HG03460 (cell line): Measurements from ENCODE around the gene PIAS1.
"Not testable (repeated sequence)": the region's sequence is repeated elsewhere in the genome, so short reads cannot be mapped to it uniquely, and the experiment has no call there.

Experiments used
- ATAC-seq: cut with Tn5 transposase; IDR thresholded peaks from one replicate; pipeline ENCODE4 v1.9.1; 2021; ENCODE audit not compliant: unreplicated experiment

Gene PIAS1

DNA sequence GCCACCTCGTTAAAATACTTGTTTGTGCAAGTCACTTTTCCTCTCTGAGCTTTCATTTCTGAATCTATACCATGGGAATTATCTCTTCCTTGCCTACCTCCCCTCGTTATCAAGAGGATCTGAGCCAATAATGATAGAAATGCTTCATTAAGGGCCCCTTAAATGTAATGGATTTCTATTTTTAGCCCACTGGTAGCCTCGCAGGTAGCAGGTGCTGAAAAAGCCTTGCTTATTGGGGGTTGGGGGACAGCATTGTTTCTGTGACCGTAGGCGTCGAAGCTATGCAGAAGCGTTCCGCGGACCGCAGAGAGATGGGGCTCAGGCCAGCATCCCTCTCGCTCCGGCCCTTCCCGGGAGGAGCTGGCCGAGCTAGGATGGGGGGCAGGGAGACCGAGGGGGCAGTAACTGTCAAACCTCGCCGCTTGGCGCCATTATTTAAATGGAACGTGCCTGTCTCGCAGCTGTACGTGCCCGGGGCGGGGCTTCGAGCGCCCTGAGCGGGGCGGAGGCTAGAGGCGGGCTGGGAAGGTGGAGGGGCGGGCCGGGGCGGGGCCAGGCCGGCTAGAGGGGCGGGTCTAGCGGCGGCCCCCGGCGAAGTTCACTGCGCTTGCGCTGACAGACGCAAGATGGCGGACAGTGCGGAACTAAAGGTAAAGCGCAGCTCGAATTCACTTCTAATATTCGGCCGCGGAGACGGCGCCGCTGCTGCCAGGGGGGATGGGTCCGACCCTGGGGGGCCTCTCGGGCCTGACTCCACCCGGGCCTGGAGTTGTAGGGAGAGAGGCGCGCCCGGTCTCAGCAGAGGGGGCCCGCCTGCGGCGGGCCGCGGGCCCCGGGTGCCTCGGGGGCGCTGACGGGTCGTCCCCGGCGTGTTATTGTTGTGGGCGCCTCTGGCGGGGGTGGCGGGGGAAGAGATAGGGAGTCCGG lies at the start of gene PIAS1:
TSS of gene PIAS1 (plus strand) at position 615 of the 927 bp plus-strand sequence. CDS start at position 627, 12 bp downstream.
- peak; percentile 78 for ATAC-seq

DNA sequence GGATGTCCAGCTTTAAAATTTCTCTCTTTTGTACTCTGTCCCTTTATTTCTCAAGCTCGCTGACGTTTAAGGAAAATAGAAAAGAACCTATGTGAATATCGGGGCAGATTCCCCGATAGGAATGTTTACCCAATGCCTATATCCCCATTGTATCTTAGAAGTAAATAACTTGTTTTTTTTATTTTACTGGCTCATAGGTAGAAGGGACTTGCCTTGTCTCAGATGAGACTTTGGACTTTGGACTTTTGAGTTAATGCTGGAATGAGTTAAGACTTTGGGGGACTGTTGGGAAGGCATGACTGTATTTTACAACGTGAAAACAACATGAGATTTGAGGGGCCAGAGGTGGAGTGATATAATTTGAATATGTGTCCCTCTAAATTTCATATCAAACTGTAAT lies 46.5 kb upstream of the PIAS1 start:
- ATAC-seq: not testable (repeated sequence)

DNA sequence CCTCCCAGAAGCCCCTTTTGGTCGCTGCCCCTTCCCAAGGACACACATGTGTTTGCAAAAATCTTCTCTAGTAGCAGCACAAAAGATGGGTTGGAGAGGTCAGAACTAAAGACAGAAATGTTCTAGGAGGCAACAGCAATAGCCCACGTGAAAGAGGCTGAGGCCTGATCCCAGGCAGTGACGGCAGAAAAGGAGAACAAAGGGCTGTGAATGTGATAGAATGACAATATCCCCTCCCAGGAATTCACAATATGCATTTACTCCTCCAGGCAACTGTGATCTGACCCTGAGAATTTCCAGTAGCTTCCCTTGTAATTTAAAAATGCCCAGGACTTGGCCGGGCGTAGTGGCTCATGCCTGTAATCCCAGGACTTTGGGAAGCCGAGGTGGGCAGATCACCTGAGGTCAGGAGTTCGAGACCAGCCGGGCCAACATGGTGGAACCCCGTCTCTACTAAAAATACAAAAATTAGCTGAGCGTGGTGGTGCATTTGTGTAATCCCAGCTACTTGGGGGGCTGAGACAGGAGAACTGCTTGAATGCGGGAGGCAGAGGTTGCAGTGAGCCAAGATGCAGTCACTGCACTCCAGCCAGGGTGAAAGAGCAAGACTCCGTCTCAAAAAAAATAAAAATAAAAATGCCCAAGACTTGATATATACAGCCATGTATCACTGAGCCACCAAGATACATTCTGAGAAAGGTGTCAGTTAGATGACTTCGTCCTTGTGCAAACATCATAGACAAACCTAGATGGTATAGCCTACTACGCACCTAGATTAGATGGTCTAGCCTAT lies 43.6 kb upstream of the PIAS1 start:
- ATAC-seq: no peak

DNA sequence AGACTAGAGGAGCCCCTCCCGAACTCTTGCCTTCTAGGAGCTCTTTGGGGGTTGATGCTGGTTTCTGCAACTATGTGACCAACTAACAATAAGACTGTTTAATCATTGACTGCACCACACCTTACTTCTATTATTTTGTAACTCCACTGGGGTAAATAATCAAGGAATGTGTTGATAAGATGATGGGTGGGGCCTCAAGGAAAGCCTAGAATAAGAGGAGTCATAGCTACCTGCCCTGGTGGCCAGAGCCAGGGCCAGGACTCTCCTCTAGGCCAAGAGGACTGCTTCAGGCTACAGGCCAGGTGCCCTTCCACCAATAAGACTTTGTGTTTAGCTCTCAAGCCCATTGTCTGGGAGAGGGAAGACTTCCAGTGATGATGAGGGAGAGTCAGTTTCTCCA lies 41.2 kb upstream of the PIAS1 start:
- no peak for ATAC-seq

DNA sequence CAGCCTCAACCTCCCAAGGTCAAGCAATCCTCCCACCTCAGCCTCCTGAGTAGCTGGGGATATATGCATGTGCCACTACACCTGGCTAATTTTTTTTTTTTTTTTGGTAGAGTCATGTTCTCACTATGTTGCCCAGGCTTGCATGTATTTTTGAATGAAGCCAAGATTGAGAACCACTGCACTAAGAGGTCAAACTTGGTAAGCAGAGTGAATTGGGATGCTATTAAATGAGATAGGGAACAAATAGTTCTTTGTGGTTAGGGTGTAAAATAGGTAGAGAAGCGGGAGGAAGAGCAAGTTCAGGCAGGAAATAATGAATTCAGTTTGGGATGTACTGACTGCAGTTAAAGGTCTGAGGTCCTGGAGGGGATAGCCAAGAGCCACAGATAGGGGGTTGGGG lies 39.9 kb upstream of the PIAS1 start:
- no peak for ATAC-seq

DNA sequence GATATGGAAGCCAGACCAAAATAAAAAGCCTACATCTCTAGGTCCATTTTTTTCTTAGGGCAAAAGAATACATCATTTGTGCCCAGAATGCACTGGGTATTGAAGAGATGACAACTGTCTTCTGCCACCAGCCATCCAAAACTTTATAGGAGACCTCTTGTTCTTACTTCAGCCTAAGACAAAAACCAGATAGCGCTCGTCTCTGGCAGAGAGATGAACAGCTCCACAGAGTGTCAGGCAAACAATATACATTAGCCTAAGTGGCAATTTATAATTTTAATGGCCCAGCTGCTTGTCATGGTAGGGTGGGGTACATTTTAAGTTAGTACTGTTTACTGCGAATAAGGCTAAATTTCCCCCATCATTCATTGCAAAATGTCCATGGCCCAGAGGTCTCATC lies 38.9 kb upstream of the PIAS1 start:
- ATAC-seq: no peak

DNA sequence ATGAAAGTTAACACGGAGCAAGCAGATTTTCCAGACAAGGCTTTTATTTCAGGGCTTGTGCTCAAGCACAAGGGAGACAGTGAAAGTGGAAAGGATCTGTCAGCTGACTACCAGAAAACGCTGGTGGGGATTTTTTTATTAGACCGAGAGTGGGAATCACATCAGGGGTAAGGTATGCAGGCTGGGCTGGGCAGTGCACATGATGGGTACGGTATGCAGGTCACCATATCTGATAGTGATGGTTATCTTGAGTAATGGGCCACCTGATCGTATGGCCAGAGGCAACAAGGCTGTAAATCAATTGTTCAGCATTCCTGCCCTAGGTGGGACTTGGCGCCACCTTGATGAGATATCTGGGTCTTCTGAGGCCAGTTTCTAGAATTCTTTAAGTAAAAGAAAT lies 36.9 kb upstream of the PIAS1 start:
- no peak for ATAC-seq

DNA sequence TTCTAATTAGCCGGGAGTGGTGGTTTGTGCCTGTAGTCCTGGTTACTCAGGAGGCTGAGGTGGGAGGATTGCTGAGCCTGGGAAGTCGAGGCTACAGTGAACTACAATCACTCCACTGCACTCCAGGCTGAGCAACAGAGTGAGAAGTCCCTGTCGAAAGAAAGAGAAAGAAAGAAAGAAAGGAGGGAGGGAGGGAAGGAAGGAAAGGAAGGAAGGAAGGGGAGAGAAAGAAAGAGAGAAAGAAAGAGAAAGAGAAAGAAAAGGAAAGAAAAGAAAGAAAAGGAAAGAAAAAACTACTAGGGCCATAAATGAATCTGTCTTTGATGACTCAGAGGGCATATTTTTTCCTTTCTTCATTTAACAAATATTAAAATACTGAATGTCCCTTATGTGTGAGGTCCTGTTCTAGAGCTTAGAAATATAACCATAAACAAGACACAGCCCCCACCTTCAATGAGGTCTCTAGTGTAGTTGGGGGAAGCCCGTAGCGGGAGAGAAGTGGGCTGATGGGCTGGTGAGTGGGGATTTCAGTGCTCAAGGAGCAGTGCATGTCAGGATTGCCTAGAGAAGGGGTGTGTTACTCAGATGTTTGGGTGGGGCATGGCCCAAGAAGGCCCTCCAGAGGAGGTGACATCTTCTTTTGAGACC lies 35.2 kb upstream of the PIAS1 start:
- ATAC-seq: no peak

DNA sequence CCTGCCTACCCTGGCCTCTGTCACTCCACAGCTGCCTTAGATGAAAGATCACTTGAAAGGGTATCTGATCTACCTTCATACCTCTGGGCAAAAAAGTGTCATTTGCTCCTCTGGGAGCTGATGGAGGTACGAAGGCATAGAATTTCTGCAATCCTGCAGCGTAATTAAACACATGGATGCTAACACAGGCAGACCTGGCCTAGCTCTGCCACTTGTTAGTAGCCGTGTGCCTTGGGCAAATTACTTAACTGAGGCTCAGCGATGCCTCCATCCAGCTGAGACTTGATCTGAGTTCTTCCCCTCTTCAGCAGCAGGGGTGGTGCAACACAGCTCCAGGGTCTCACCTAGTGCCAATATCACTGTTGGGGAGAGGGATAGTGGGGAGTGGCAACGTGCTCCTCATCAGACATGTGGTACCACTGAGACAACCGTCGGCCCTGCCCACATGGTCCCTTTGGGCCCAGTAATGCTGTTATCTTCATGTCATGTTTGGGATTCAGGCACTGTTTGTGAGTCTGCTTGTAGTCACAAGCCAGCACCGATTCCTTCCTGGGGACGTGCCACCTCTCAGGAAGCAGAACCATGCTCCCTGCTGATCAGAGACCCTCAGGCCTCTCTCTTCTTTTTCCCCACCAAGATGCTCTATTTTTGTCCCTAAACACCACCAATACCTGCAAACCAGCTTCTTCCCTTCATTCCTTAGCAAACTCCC lies 34.1 kb upstream of the PIAS1 start:
- ATAC-seq: no peak

DNA sequence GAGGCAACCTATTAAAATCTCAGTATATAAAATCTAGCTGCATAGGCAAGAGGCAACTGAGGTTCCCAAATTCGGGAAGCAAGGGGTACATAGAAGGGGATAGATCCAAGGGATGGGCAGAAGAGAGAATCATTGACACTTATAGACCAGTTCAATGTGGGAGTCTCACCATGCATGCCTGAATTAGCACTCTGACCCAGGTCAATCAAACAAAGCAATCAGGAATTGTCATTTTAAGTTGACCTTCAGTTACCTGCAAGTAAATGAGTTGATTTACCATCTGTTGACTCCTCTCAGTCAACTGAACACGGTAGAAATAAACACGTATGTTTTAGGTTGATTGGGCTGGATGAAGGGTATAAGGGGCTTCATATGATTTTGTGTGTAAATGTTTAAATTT lies 33.4 kb upstream of the PIAS1 start:
- no peak for ATAC-seq

DNA sequence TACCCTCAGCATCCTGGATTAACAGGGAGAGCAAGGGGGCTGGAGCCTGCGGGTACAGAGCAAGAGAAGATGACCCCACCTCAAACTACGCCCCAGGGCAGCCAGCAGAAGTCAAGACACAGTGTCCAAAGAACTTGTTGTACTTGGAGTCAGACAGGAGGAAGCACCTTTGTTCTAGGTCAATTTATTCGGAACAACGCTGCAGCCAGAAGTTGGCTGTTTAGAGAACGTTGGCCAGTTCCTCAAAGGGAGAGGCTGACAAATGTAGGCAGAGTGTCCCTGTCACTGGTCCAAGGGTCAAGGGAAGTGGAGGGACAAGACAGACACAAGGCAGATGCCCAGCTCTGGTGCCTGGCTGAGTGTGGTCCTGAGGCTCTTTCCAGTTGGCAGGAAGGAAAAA lies 32.1 kb upstream of the PIAS1 start:
- no peak for ATAC-seq

DNA sequence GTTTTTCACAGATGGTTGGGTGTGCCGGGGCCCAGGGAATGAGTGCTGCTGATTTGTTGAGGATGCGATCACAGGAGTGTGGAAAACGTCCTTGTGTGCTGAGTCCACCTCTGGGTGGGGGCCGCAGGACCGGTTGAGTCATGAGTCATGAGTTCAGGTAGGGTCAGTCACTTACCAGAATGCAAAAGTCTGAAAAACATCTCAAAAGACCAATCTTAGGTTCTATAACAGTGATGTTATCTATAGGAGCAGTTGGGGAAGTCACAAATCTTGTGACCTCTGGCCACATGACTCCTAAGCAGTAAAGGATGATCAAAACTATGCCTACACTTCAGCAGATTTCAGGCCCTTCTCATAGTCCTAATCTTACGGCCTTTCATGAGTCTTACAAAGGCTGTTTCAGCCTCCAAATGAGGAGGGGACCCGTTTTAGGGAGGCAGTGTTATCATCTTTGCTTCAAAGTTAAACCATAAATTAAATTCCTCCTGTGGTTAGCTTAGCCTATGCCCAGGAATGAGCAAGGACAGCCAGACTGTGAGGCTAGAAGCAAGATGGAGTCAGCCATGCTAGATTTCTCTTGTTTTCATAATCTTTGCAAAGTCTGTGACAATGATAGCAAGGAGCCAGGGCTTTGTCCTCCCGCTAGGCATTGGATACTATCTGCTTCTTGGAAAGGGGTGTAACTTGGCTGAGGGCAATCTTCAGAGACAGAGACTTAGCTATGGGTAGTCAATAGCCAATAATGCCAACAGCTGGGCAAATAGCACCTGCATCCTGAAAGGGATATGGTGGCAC lies 30.6 kb upstream of the PIAS1 start:
- ATAC-seq: no peak

DNA sequence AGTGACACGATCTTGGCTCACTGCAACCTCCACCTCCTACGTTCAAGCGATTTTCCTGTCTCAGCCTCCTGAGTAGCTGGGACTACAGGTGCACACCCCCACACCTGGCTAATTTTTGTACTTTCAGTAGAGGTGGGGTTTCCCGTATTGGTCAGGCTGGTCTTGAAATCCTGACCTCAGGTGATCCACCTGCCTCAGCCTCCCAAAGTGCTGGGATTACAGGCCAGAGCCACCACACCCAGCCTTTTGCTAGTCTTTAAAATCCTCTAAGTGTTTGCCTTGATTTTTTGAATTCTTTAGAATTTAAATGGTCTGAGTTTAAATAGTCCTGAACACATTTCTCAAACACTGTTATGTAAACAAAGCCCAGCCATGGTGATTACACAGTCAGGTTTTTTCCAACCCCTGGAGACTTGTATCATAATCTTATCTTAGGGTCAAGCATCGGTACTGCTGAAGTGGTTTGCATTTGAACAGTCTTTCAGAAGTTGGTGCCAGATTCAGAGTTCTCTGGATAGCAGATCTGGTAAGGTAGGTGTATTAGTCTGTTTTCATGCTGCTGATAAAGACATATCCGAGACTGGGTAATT lies 28.2 kb upstream of the PIAS1 start:
- no peak for ATAC-seq

DNA sequence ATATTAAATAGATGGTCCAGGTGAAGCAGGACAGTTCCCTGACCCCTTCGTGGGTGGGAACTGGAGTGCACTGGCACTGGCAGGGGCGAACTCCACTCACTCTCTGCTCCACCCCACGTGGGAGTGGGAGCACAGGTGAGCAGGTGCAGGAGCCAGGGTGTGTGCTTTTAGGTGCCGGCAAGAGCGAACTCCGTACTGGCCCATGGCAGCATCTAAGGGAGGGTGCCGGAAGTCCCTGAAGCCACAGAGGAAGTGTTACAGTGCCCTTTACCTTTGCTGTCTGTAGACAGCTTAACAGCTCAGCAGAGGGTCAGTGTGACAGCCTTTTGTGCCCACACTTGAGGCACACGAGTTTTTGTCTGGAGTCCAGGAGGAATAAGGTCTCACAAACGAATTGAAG lies 26.7 kb upstream of the PIAS1 start:
- ATAC-seq: no peak

DNA sequence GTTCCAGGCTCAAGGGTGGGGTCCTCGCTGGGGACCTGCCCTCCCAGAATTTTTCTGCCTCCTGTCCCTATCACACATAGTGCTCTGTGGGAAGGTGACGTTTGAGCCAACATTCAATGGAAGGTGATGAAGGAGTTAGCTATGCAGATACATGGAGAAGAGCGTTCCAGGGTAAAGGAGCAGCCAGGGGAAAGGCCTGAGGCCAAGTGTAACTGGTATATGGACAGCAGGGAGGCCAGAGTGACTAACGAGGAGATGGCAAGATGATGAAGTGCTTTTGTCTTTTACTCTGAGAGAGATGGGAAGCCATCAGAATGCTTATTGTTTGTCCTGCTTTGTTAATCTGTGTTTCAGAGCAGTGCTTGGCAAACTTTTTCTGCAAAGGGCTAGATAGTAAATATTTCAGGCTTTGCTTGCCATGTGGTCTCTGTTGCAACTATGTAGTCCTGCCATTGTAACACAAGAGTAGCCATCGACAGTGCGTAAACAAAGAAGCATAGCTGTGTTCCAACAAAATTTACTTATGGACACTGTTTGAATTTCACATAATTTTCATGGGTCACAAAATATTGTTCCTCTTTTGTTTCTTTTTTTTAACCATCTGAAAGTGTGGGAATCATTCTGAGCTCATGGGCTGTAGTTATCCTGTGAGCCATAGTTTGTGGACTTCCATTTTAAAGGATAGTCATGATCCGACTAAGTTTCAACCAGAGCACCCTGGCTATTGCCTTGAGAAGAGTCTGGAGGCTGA lies 25.8 kb upstream of the PIAS1 start:
- ATAC-seq: no peak

DNA sequence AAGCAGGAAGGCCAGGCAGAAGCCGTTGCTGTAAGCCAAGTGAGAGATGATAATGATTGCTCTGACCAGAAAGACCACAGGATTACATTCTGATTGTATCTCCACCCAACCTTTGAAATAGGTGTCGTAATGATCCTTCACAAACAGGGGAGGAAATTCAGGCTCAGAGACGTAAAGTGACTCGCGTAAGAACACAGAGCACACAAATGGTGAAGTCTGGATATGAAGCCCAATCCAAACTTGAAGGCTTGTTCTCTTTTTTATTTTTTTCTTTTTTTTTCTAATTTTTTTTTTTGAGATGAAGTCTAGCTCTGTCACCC lies 25.3 kb upstream of the PIAS1 start:
- ATAC-seq: no peak

DNA sequence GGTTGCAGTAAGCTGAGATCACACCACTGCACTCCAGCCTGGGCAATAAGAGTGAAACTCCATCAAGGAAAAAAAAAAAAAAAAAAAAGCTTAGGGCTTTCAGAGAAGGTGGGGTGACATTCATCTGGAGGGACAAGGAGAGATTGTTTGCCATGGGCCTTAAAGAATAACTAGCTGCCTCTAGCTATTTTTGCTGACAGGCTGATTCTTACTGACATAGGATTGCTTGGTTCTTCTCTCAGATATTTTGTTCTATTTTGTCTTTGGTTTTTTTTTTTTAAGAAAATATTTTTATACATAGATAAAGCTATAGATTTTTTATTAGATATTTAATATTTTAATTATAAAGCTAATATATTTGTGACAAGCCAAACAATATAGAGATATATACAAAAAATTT lies 24.2 kb upstream of the PIAS1 start:
- no peak for ATAC-seq

DNA sequence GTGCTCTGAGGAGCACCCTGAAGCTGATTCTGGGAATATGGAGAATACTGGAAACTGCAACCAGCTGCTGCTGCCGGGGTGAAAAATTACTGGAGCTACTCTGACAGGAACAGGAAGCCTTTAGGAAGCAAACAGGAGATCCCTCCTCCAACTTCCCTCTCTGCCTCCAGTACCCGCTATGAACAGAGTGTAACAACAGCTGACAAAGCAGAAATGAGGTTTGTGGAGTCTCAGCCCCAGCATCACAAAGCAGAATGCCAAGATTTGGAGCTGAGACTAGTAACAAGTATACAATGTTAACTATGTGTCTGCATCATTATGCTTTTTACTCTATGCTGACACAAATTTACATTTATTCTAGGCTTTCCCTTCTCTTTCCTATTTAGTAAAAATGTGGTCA lies 22.7 kb upstream of the PIAS1 start:
- no peak for ATAC-seq

DNA sequence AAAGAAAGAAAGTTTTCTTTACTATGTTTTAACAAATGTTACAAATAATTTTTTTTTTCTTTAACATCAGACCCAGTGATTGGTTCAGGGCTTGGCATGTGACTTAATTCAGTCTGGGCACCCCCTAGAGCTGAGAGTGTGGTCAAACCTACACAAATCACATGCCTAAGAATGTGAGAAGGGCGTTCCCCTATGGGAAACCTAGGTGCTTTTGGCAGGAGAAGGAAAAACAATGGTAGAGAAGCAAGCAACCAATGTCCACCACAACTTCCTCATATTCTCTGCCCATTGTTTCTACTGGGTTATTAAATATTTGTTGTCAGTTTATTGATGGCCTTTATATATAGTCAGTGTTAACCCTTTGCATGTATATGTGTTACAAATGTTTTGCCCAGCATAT lies 21.4 kb upstream of the PIAS1 start:
- no peak for ATAC-seq
